ENCODE measurements around the gene PHACTR1. TPM values are rescaled to one million over a fixed set of nuclear protein-coding genes. Genes with fewer than 3 reads are reported as not detected.

The PHACTR1 gene
- polyA plus RNA-seq, 1 experiment = not detected

GRCh38 chr6:13048113-13048512 lies 331.5 kb downstream of the PHACTR1 start:
- ChIA-PET POLR2A (no interaction called here), CTCF (no interaction called here)
- TF ChIP-seq CTCF (IDR thresholded peaks at IDR 0.05; ENCODE audit: low read depth, low read length) = no peak
- H3K27ac ChIP-seq (ENCODE audit: low read depth, low read length) = no peak overlapping the region
- H3K27me3 ChIP-seq (ENCODE audit: control insufficient read depth, insufficient read depth, low read length) = no peaks in the 10 kb centered on the region
- no peak for DNase-seq (ENCODE audit: low read depth, low spot score)
- H3K4me3 ChIP-seq (ENCODE audit: low read depth, low read length) = no peak overlapping the region
- peaks cover 8% of the 10 kb centered on the region for H3K9me3 ChIP-seq (ENCODE audit: control insufficient read depth, insufficient read depth, low read length)

GRCh38 chr6:13049666-13050254 lies 333.2 kb downstream of the PHACTR1 start:
- TF ChIP-seq CTCF (IDR thresholded peaks at IDR 0.05; ENCODE audit: low read depth, low read length) = no peak
- no peaks in the 10 kb centered on the region for H3K27me3 ChIP-seq (ENCODE audit: control insufficient read depth, insufficient read depth, low read length)
- CTCF ChIA-PET = no interaction called here

GRCh38 chr6:13053006-13053461 lies 336.5 kb downstream of the PHACTR1 start:
- POLR2A ChIA-PET = no interaction called here
- Histone ChIP-seq H3K27ac (ENCODE audit: low read depth, low read length) (no peak overlapping the region), H3K4me3 (ENCODE audit: low read depth, low read length) (no peak overlapping the region), H3K27me3 (ENCODE audit: control insufficient read depth, insufficient read depth, low read length) (no peaks in the 10 kb centered on the region), H3K9me3 (ENCODE audit: control insufficient read depth, insufficient read depth, low read length) (no peaks in the 10 kb centered on the region)
- CTCF ChIA-PET = no interaction called here
- no peak for DNase-seq (ENCODE audit: low read depth, low spot score)
- TF ChIP-seq CTCF (IDR thresholded peaks at IDR 0.05; ENCODE audit: low read depth, low read length) = no peak

More at GRCh38 chr6:13049666-13050254, 333.2 kb downstream of the PHACTR1 start:
- POLR2A ChIA-PET = no interaction called here
- Histone ChIP-seq H3K4me3 (ENCODE audit: low read depth, low read length) (no peak overlapping the region), H3K27ac (ENCODE audit: low read depth, low read length) (no peak overlapping the region), H3K9me3 (ENCODE audit: control insufficient read depth, insufficient read depth, low read length) (peaks cover 5% of the 10 kb centered on the region; the same call in 1 of the 2 replicates)
- DNase-seq (ENCODE audit: low read depth, low spot score) = no peak

- no peak for DNase-seq (ENCODE audit: low read depth, low spot score)
- ChIA-PET POLR2A (no interaction called here), CTCF (no interaction called here)
- Histone ChIP-seq H3K9me3 (ENCODE audit: control insufficient read depth, insufficient read depth, low read length) (no peaks in the 10 kb centered on the region), H3K27ac (ENCODE audit: low read depth, low read length) (no peak overlapping the region), H3K4me3 (ENCODE audit: low read depth, low read length) (no peak overlapping the region), H3K27me3 (ENCODE audit: control insufficient read depth, insufficient read depth, low read length) (no peaks in the 10 kb centered on the region)
- no peak for TF ChIP-seq CTCF (IDR thresholded peaks at IDR 0.05; ENCODE audit: low read depth, low read length)
Observed at GRCh38 chr6:13058051-13058450, 341.5 kb downstream of the PHACTR1 start.

- ChIA-PET CTCF (no interaction called here), POLR2A (no interaction called here)
- Histone ChIP-seq H3K9me3 (ENCODE audit: control insufficient read depth, insufficient read depth, low read length) (no peaks in the 10 kb centered on the region), H3K4me3 (ENCODE audit: low read depth, low read length) (no peak overlapping the region), H3K27ac (ENCODE audit: low read depth, low read length) (no peak overlapping the region), H3K27me3 (ENCODE audit: control insufficient read depth, insufficient read depth, low read length) (no peaks in the 10 kb centered on the region)
- no peak for DNase-seq (ENCODE audit: low read depth, low spot score)
- TF ChIP-seq CTCF (IDR thresholded peaks at IDR 0.05; ENCODE audit: low read depth, low read length) = no peak
Observed at GRCh38 chr6:13059026-13059425, 342.5 kb downstream of the PHACTR1 start.
